ENCODE data around the gene TRPC3. TPM values are rescaled to one million over a fixed set of nuclear protein-coding genes. Genes with fewer than 3 reads are reported as not detected.

Gene TRPC3
- not detected in 2 replicates for total RNA-seq (2014; rRNA removed; shearing (Covaris generic))

DNA sequence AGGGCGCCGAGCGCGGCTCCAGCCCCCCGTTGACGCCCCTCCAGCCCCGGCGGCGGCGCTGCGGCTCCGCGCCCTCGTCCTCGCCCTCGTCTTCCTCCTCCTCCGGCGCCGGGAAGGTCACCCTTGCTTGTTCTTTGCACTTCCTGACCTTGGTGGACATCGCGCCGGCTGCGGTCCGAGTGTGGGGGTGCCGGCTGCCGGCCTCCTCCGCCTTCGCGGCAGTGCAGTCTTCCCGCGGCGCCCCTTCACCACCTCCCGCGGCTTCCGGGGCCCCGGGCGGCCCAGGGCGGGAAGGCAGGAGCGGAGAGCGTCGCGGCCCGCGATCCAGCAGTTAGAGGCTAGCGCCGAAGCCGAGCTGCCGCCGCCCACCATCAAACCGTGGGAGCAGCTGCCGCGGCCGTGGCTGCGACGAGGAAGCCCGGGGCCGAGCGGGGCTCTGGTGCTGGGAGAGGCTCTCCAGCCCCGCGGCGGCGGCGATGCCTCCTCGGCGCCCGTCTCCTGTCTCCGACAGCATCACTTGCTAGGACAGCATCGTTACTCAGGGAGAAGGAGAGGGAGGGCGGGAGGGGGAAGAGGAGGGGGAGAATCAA is at the start of gene TRPC3:
Gene TRPC3 (minus strand): TSS at position 540 of the 590 bp plus-strand sequence. CDS start 380 bp downstream, at position 160.
- DNase-seq (ENCODE audit: low spot score): no peak

DNA sequence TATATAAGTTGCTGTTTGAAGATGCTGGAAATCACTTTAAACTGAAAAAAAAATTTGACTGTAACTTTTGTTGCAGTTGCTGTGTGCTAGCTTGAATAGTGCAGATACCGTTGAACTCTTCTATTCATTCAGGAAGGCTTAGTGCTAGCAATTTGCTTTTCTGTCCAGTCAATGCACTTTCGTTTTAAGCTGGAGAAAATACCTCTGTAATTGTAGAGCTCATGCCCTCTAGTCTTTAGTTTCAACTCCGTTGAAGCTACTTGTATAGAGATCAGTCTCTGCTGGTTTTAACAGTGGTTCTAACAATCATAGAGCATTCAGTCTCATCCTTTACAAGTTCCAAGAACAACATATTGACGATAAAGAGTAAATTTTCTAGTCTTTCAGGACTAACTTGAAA is 49.0 kb upstream of the TRPC3 start:
- DNase-seq (ENCODE audit: low spot score): no peak

DNA sequence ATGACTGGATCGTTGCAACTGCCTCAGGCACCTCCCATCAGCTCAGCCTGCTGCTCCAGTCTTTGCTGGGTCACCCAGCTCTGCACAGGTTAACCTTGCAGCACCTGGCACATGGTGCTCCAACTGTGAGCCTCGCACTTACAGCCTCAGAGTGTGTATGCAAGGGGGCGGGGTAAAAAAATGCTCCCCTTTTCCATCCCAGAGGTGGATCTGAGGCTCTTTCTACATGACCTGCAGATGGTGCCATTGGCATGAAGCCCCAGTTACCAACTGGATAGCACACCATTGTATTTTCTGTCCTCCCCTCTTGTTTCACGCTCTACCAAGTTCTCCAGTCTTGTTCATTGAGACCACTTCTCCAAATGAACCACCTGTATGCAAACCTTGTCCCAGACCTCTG is 46.2 kb upstream of the TRPC3 start:
- DNase-seq (ENCODE audit: low spot score): peak; percentile 8

- DNase-seq (ENCODE audit: low spot score): no peak
These were observed 44.1 kb upstream of the TRPC3 start for GRCh38 chr4:121995790-121996537.

DNA sequence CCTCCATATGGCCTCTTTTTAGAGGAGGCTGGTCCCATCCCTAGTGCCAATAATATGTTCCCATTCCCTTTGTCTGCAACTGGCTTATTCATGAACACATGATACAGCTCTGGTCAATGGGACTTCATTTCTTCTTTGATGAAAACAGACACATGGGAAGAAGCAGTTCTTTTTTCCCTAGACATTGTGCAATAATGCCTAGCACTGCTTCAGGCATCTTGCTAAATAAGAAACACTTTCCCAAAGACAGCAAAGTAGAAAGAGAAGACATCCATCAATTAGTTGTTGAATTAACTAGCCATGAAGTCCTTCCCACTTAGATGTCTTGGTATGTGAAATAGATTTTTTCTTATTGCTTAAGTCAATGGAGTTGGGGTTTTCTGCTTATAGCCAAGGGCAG is 40.1 kb upstream of the TRPC3 start:
- DNase-seq (ENCODE audit: low spot score): no peak

DNA sequence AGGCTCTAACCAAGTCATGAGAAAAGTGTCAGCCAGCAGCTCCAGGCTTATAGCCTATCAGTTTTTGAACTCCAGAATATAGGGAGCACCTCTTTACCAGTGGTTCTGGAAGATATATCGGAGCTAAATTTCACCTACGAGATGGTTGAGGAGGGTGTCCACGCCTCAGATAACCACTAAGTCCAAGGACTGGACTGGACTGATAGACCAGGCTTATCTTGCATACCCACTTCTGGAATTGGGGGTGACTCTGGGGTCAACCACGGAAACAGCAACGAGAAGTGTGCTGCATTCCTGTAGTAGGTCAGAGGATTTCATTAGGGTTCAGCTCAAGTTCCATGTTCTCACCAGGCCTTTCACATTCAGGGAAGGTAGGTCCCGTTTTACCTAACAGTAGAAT is 38.6 kb upstream of the TRPC3 start:
- DNase-seq (ENCODE audit: low spot score): no peak

GRCh38 chr4:121989715-121990114 is 37.9 kb upstream of the TRPC3 start:
- no peak for DNase-seq (ENCODE audit: low spot score)

DNA sequence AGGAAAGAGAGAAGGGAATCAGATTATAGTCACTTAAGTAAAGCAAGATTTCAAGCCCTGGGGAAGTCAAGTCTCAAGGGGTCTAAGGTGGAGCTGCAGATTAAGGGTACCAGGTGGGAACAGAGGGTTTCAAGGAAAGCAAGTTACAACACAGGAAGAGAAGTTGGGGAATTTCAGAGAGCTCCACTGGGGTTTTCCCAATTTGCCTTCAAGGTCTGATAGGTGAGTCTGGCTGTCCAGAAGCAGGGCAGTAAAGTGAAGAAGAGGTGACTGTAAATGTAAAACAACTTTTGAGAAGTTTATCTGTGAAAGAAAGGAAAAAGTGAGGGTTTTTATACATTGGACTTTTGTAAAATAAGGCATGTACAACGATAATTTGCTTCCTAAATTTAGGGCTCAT is 37.1 kb upstream of the TRPC3 start:
- DNase-seq (ENCODE audit: low spot score): no peak

- no peak for DNase-seq (ENCODE audit: low spot score)
These were observed 28.8 kb upstream of the TRPC3 start for GRCh38 chr4:121980643-121981042.

DNA sequence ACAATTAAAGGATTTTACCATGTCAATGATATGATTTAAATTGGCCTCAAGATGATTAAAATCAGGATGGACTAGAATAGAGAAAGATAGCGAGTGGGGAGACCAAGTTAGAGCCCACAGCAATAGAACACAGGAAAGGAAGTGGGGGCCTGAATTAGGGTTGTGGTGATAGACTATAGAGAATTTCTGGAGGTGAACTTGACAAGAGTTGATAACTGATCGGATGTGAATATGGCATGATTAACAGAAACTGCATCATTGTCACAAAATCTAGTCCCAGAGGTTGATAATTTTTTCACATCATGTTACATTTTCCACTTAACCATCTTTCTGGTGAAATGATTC is 26.3 kb upstream of the TRPC3 start:
- no peak for DNase-seq (ENCODE audit: low spot score)

- DNase-seq (ENCODE audit: low spot score): no peak
These were observed 25.7 kb upstream of the TRPC3 start for GRCh38 chr4:121977251-121978171.

GRCh38 chr4:121975784-121976183 is 23.9 kb upstream of the TRPC3 start:
- no peak for DNase-seq (ENCODE audit: low spot score)

DNA sequence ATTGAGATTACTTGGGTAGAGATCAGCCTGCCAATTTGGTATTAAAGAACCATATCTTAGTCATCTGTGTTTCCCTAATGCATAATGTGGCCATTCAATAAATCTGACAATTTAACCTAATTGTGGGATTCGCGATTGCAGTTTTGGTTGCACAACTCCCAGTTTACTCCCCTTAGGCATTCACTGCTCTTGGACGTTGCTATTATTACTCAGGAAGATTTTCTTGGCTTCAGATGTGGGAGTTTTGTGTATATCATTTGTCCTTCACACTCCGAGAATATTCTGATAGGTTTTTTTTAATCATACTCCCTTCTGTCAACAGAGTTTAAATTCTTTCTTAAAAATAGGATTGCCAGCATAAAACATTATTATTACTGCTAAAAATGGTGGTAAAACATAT is 22.0 kb upstream of the TRPC3 start:
- no peak for DNase-seq (ENCODE audit: low spot score)

DNA sequence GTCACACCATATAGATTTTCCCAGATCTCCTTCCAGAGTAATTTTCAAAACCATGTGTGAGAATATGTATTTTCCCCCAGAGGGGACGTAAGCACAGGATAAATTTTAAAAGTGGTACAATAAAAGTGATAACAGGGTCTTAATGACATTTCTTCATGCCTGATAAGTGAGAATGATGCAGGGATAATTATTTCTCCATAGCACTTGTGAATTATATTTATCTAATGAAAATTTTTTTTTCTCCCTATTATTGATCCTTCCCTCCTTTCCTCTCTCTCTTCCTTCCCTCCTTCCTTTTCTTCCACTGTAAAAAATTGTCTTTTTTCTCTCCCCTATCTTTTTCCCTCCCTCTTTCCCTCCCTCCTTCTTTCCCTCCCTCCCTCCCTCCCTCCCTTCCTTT is 17.0 kb upstream of the TRPC3 start:
- no peak for DNase-seq (ENCODE audit: low spot score)

- no peak for DNase-seq (ENCODE audit: low spot score)
These were observed 13.1 kb upstream of the TRPC3 start for GRCh38 chr4:121964958-121965357.

DNA sequence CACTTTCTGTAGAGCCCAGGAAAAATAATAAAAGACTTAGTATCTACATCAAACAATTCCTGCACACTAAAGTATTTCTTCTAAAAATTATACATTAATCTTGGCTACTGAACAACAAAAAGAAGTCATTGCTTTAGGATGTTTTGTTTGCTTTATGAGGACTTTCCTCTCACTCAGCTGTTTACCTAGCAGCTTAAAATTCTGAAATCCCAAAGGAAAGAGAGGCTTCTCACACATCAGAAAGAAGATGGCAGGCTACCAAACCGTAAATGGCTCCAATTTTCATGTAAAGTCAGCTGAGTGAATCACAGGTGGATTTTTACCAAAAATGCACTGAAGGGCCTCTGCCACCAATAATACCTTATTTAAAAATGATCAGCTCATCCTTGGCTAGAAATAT is 9.0 kb upstream of the TRPC3 start:
- no peak for DNase-seq (ENCODE audit: low spot score)

- no peak for DNase-seq (ENCODE audit: low spot score)
These were observed 6.9 kb upstream of the TRPC3 start for GRCh38 chr4:121958777-121959176.

DNA sequence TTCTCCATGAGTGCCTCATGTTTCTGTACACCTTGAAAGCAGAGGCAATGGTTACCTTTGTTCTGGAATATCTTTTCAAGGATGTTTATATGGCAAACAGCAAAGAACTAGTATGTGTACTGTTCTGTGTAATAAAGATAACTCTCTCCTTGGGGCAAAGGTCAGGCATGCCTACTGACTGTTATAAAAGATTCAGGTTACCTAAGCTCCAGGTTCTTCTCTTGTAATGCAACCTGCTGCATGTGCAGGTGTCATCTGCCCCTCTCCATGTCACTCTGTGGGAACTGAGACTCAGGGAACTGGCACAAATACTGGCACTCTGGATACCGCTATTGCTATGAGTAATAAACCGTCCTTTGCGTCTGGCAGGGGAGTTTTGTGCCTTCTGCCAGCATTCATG is 5.4 kb upstream of the TRPC3 start:
- no peak for DNase-seq (ENCODE audit: low spot score)

GRCh38 chr4:121953860-121954259 is 2.0 kb upstream of the TRPC3 start:
- no peak for DNase-seq (ENCODE audit: low spot score)

DNA sequence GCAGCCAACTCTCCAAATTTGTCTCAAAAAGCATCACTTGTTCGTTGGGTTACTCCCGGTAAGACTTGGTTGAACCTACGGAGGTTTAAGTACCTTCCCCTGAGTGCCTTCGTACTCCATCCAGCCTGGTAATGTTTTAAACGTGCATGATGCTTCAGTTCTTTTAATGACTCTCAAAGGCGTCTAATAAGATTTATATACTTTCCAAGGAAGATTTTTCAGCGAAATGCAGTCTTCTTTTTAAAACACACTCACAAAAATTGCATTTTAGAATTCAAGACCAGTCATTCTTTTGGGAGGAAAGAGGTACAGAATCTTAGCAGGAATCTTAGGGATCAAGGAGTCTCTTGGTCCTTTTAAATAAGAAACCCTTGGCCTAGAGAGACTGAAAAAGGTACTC is 430 bp upstream of the TRPC3 start:
- DNase-seq (ENCODE audit: low spot score): no peak

- DNase-seq (ENCODE audit: low spot score): no peak
These were observed 960 bp downstream of the TRPC3 start for GRCh38 chr4:121950680-121951520.
